Endothelial cell (in vitro differentiated cells): Measurements from ENCODE around the gene HHAT. TPM values are rescaled to one million over a fixed set of nuclear protein-coding genes. Genes with fewer than 3 reads are reported as not detected.

Source experiments
- DNase-seq: peaks from one replicate; pipeline ENCODE4 v3.0.0; 2021; ENCODE audit warnings: low spot score
- H3K27ac Mint-ChIP-seq: one replicate; pipeline ENCODE4 v1.8.0; 2021; ENCODE audit warnings: mixed read lengths, inconsistent platforms; ENCODE audit not compliant: unreplicated experiment
- H3K27me3 Mint-ChIP-seq: one replicate; pipeline ENCODE4 v1.8.0; 2021; ENCODE audit warnings: mild to moderate bottlenecking, moderate library complexity, mixed read lengths, inconsistent platforms; ENCODE audit not compliant: unreplicated experiment
- H3K36me3 Mint-ChIP-seq: one replicate; pipeline ENCODE4 v1.8.0; 2021; ENCODE audit warnings: mild to moderate bottlenecking, low read depth, mixed read lengths, inconsistent platforms; ENCODE audit not compliant: unreplicated experiment
- H3K4me1 Mint-ChIP-seq: one replicate; pipeline ENCODE4 v1.8.0; 2021; ENCODE audit warnings: mild to moderate bottlenecking, mixed read lengths, inconsistent platforms; ENCODE audit not compliant: unreplicated experiment
- H3K4me3 Mint-ChIP-seq: one replicate; pipeline ENCODE4 v1.8.0; 2021; ENCODE audit warnings: mild to moderate bottlenecking, mixed read lengths, inconsistent platforms; ENCODE audit not compliant: unreplicated experiment
- H3K9me3 Mint-ChIP-seq: one replicate; pipeline ENCODE4 v1.8.0; 2021; ENCODE audit warnings: mixed read lengths, inconsistent platforms; ENCODE audit not compliant: unreplicated experiment
- CTCF ChIP-seq: fragments of 200-600 bp; sonication (generic); IDR thresholded peaks from one replicate; pipeline ENCODE4 v1.5.0; 2021; ENCODE audit warnings: antibody characterized with exemption; ENCODE audit not compliant: unreplicated experiment
- total RNA-seq: library from RNA; stranded (reverse); fragmentation: NEBNext Ultra II Directional; extraction: Animal tissue kit (Norgen Biotek cat#: 25700); gene quantifications from one replicate; pipeline ENCODE4 v1.2.1, GENCODE V29; 2021; ENCODE audit not compliant: unreplicated experiment

Gene HHAT
- total RNA-seq, 1 donor from 2014 or later = 6.0 TPM

- DNase-seq = no peak
- Mint-ChIP-seq H3K4me1 (no peaks in the 10 kb centered on the region), H3K9me3 (no peaks in the 10 kb centered on the region), H3K36me3 (no peaks in the 10 kb centered on the region), H3K27ac (no peak overlapping the region), H3K27me3 (no peaks in the 10 kb centered on the region), H3K4me3 (no peak overlapping the region)
- TF ChIP-seq CTCF = no peak
Measured at GRCh38 chr1:210445931-210446330, 117.2 kb downstream of the HHAT start.

- H3K4me3 Mint-ChIP-seq = no peak overlapping the region
Measured at GRCh38 chr1:210446479-210446878, 117.8 kb downstream of the HHAT start.

DNA sequence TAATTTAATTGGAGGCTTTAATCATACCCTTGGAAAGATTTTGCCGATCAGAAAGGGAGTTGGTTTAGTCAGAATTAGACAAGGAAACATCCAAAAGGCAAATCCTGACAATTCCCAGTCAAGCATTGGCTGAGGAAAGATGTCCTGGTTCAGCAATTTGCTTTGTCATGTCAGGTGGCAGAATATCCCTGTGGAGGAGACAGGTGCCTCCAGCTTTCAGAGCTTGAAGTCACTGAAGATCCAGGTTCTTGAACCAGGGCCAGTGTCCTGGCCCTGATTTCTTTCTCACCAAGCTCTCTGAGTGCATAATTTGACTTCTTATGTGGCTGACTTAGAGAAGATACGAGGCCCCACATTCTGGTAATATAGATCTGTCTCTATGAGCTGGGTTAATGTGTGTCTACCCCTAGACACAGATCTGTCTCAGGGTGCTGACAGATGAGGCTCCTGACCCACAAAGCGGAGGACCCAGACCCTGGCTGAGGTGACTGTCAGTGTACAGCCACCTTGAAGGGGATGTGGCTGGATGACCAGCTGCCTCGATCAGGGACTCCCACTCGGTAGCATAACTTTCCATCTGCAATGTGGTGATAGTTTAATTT lies 118.9 kb downstream of the HHAT start:
- TF ChIP-seq CTCF = no peak
- Mint-ChIP-seq H3K36me3 (no peaks in the 10 kb centered on the region), H3K27me3 (no peaks in the 10 kb centered on the region), H3K27ac (no peak overlapping the region), H3K4me3 (no peak overlapping the region), H3K4me1 (no peaks in the 10 kb centered on the region), H3K9me3 (no peaks in the 10 kb centered on the region)
- DNase-seq = no peak

More at GRCh38 chr1:210446479-210446878, 117.8 kb downstream of the HHAT start:
- Mint-ChIP-seq H3K27ac (no peak overlapping the region), H3K36me3 (no peaks in the 10 kb centered on the region), H3K4me1 (no peaks in the 10 kb centered on the region), H3K9me3 (no peaks in the 10 kb centered on the region), H3K27me3 (no peaks in the 10 kb centered on the region)
- DNase-seq = no peak
- no peak for TF ChIP-seq CTCF

GRCh38 chr1:210448297-210448892 lies 119.7 kb downstream of the HHAT start:
- peak; percentile 50 for TF ChIP-seq CTCF
- H3K4me1 Mint-ChIP-seq = no peaks in the 10 kb centered on the region
- no peaks in the 10 kb centered on the region for H3K9me3 Mint-ChIP-seq
- H3K36me3 Mint-ChIP-seq = no peaks in the 10 kb centered on the region
- H3K27me3 Mint-ChIP-seq = no peaks in the 10 kb centered on the region
- no peak overlapping the region for H3K4me3 Mint-ChIP-seq
- no peak overlapping the region for H3K27ac Mint-ChIP-seq
- peak; percentile 47 for DNase-seq

DNA sequence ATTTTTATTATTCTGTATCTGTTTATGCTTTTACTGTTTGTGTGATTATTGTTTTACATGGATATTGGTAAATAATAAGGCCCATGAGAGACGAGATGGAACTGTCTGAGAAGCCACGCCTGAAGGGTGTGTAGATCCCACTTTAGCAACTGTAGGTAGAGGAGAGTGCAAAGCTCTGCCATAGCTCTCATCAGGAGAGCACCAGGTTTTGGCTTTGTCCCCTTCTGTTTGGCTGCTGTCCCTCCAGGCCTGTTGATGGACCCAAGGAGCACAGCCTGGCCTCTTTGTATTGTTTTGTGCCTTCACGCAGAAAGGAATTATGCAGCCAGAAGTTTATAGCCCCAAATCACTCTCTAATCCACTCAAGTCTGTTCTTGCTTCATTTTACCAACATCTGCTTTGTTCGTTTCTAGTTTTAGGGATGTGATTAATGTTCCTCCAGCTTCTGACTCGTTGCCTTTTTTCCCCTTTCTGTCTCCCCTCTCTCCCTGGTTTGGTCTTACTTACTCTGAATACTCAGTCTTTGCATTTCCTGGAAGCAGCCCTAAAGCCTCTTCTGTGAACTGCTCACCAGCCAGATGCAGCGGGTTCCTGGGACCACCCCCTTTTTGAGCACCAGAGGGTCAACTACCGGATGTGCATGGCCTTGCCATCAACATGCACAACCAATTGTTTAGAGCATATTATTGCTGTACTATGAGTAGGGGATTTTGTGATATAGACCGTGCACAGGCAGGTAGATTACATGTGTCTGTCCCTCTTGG lies 127.3 kb downstream of the HHAT start:
- Mint-ChIP-seq H3K9me3 (no peaks in the 10 kb centered on the region), H3K27ac (no peak overlapping the region), H3K4me3 (no peak overlapping the region), H3K4me1 (no peaks in the 10 kb centered on the region), H3K27me3 (no peaks in the 10 kb centered on the region), H3K36me3 (no peaks in the 10 kb centered on the region)
- no peak for TF ChIP-seq CTCF
- DNase-seq = no peak
